GM12878 (cell line): ENCODE data around the gene GSG1.
"Not testable (repeated sequence)": the region's sequence is repeated elsewhere in the genome, so short reads cannot be mapped to it uniquely, and the experiment has no call there.

ENCODE experiments used
- BHLHE40 ChIP-seq, 2 experiments: fragments of 450-650 bp in 1 of 2; IDR thresholded peaks; 2 replicates each; pipeline ENCODE4 v1.6.1; 2011 to 2017; ENCODE audit warnings: low read depth in 2 of 2, borderline replicate concordance in 1 of 2, improper control_type of control experiment in 1 of 2, low read length in 1 of 2, mild to moderate bottlenecking in 1 of 2
- CREB1 ChIP-seq: IDR thresholded peaks from 2 replicates; pipeline ENCODE4 v1.6.1; 2012; ENCODE audit warnings: low read depth, mild to moderate bottlenecking, inconsistent platforms
- CTCF ChIP-seq, 3 experiments: IDR thresholded peaks in 2 of 3; conservative IDR thresholded peaks in 1 of 3; 2 replicates each; pipeline ENCODE4 v1.5.1; 2011; ENCODE audit warnings: low read depth in 3 of 3, low read length in 3 of 3, mild to moderate bottlenecking in 3 of 3, control low read depth in 2 of 3, moderate library complexity in 2 of 3, inconsistent platforms in 1 of 3, mixed read lengths in 1 of 3; ENCODE audit not compliant: control insufficient read depth in 2 of 3, insufficient read depth in 1 of 3; ENCODE audit errors: extremely low read depth in 1 of 3
- ELK1 ChIP-seq: IDR thresholded peaks from 2 replicates; pipeline ENCODE4 v1.6.1; 2012; ENCODE audit warnings: low read depth, low read length, improper control_type of control experiment
- HCFC1 ChIP-seq: fragments of 150-350 bp; IDR thresholded peaks from 2 replicates; pipeline ENCODE4 v1.6.1; 2014; ENCODE audit warnings: low read length
- NRF1 ChIP-seq: conservative IDR thresholded peaks from 2 replicates; pipeline ENCODE4 v1.6.1; 2011; ENCODE audit warnings: mild to moderate bottlenecking, low read depth, low read length, improper control_type of control experiment
- PML ChIP-seq: IDR thresholded peaks from 2 replicates; pipeline ENCODE4 v1.6.1; 2012; ENCODE audit warnings: low read length, inconsistent platforms
- POLR2A ChIP-seq: IDR thresholded peaks from 2 replicates; pipeline ENCODE4 v1.6.1; 2011; ENCODE audit warnings: low read depth, mild to moderate bottlenecking, low read length
- POLR2AphosphoS5 ChIP-seq: IDR thresholded peaks from 2 replicates; pipeline ENCODE4 v1.6.1; 2011; ENCODE audit warnings: mild to moderate bottlenecking, low read length, inconsistent platforms
- SP1 ChIP-seq: IDR thresholded peaks from one replicate; pipeline ENCODE4 v1.6.1; 2011; ENCODE audit warnings: low read depth, low read length
- TCF7 ChIP-seq: IDR thresholded peaks from 2 replicates; pipeline ENCODE4 v1.6.1; 2014; ENCODE audit warnings: antibody characterized with exemption, borderline replicate concordance
- USF2 ChIP-seq: IDR thresholded peaks from 2 replicates; pipeline ENCODE4 v1.6.1; 2011; ENCODE audit warnings: low read depth, low read length, improper control_type of control experiment, borderline replicate concordance

GRCh38 chr12:13035335-13035734, 68.1 kb downstream of the GSG1 start:
- TF ChIP-seq CTCF (IDR thresholded peaks at IDR 0.05 in 2 of 3, conservative IDR thresholded peaks at IDR 0.05 in 1 of 3; ENCODE audit: control insufficient read depth in 2 of 3, extremely low read depth in 1 of 3, insufficient read depth in 1 of 3, low read depth in 3 of 3, low read length in 3 of 3); HCFC1; POLR2A; PML; POLR2AphosphoS5; BHLHE40 (IDR thresholded peaks at IDR 0.05; ENCODE audit: borderline replicate concordance in 1 of 2, low read depth in 2 of 2, low read length in 1 of 2); TCF7; SP1; USF2; NRF1; ELK1; CREB1: not testable (repeated sequence)
